ENCODE data around the gene TMEM132A.
"Not testable (repeated sequence)": the region's sequence is repeated elsewhere in the genome, so short reads cannot be mapped to it uniquely, and the experiment has no call there.

TMEM132A gene

DNA sequence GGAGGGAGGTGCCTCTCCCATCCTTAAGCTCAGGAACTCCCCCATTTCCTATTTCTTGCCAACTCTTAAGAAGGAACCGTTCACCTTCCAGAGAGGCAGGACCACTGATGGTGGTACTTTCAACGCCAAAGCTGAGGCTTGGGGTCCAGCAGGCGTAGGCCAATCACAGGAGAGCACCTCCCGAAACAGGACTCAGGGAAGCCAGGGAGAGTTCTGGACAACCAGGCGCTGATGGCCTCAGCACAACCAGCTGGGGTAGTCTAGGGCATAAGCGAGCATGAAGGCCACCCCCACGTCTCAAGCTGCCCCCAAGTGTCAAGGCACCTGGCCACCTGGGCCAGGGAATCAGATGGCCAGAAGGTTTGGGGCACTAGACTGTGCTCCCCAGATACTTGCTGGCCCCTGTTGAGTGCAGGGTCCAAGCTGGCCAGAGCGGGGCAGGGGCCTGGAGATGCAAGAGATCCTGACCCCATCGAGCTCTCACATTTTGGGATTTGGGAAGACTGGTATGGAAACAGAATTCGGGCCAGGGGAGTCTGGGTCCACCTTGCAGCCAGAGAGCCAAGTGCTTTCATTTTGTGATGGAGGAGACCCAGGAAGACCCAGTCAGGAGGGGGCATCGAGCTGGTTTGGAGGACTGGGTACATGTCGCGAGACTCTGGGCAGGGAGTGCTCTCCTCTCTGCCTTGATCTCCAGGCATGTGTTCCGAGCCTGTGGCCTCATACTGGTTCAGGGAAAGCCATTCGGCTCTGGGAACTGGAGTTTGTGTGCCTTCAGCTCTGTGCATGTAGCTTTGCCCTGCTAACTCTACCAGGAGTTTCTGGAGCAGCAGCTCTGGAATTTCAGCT is 48.1 kb downstream of the TMEM132A start:
- no peak for DNase-seq (ENCODE audit: low read depth)
- TF ChIP-seq POLR2A (IDR thresholded peaks at IDR 0.05; ENCODE audit: extremely low read depth, insufficient read length) (no peak), MYC (IDR thresholded peaks at IDR 0.05; ENCODE audit: low read depth, low read length) (no peak)
- H3K4me3 ChIP-seq (ENCODE audit: low read depth, low read length) = no peak overlapping the region

DNA sequence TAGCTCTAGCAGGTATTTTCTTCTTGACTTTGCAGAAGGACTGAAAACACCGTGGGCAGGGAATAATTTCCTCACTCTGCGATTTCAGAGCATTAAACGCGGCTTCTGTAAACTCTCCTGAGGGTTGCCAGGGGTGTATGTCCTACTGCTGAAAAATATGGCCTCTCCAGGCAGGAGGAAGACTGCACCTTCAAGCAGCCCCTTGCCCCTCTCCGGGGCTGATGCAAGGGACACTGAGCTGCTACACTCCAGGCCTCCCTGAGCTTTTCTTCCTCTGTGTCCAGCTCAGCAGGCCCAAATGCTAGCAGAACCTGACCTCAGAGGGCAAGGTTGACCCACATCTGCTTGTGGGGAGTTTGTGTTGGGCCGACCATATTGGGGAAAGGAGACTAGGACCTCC is 49.4 kb downstream of the TMEM132A start:
- TF ChIP-seq POLR2A (IDR thresholded peaks at IDR 0.05; ENCODE audit: extremely low read depth, insufficient read length) = no peak
- TF ChIP-seq, protein P1, sequence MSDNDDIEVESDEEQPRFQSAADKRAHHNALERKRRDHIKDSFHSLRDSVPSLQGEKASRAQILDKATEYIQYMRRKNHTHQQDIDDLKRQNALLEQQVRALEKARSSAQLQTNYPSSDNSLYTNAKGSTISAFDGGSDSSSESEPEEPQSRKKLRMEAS (IDR thresholded peaks at IDR 0.05; ENCODE audit: low read depth, low read length) = no peak
- DNase-seq (ENCODE audit: low read depth) = no peak
- no peak overlapping the region for H3K4me3 ChIP-seq (ENCODE audit: low read depth, low read length)

DNA sequence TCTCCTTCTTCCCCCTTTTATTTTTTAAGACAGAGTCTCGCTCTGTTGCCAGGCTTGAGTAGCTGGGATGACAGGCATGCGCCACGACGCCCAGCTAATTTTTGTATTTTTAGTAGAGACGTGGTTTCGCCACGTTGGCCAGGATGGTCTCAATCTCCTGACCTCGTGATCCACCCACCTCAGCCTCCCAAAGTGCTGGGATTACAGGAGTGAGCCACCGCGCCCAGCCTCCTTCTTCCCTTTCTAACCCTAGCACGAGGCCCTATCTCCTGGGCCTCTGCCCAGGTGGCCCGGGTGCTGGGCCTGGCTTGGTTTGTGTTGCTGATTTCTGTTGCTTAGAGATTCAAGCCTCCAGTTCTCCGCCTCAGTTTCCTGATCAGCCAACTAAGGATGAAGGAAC is 50.1 kb downstream of the TMEM132A start:
- H3K4me3 ChIP-seq (ENCODE audit: low read depth, low read length); DNase-seq (ENCODE audit: low read depth): not testable (repeated sequence)

DNA sequence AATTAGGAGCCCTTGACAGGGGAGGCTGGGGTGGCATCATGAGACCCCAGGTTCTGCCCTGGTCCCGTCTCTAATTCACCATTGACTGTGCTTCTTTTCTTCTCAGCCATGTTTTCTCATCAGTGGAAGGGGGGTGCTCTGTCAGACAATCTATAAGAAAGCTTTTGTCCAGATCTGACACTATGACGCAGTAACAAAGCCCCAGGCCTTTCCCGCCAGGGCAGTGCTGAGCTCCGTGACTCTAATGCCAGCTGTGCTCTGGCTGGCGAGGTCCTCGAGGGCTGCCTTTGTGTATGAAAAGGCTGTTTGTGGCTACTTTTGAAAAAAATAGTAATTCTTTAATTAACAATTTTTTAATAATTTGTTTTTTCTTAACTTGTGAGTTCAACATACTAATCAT is 50.5 kb downstream of the TMEM132A start:
- H3K4me3 ChIP-seq (ENCODE audit: low read depth, low read length) = no peak overlapping the region
- TF ChIP-seq MYC (IDR thresholded peaks at IDR 0.05; ENCODE audit: low read depth, low read length) (no peak), POLR2A (IDR thresholded peaks at IDR 0.05; ENCODE audit: extremely low read depth, insufficient read length) (no peak)
- TF ChIP-seq, protein P2, sequence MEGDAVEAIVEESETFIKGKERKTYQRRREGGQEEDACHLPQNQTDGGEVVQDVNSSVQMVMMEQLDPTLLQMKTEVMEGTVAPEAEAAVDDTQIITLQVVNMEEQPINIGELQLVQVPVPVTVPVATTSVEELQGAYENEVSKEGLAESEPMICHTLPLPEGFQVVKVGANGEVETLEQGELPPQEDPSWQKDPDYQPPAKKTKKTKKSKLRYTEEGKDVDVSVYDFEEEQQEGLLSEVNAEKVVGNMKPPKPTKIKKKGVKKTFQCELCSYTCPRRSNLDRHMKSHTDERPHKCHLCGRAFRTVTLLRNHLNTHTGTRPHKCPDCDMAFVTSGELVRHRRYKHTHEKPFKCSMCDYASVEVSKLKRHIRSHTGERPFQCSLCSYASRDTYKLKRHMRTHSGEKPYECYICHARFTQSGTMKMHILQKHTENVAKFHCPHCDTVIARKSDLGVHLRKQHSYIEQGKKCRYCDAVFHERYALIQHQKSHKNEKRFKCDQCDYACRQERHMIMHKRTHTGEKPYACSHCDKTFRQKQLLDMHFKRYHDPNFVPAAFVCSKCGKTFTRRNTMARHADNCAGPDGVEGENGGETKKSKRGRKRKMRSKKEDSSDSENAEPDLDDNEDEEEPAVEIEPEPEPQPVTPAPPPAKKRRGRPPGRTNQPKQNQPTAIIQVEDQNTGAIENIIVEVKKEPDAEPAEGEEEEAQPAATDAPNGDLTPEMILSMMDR (IDR thresholded peaks at IDR 0.05; ENCODE audit: low read depth, low read length) = no peak
- TF ChIP-seq, protein P1 (IDR thresholded peaks at IDR 0.05; ENCODE audit: low read depth, low read length) = no peak
- DNase-seq (ENCODE audit: low read depth) = no peak

DNA sequence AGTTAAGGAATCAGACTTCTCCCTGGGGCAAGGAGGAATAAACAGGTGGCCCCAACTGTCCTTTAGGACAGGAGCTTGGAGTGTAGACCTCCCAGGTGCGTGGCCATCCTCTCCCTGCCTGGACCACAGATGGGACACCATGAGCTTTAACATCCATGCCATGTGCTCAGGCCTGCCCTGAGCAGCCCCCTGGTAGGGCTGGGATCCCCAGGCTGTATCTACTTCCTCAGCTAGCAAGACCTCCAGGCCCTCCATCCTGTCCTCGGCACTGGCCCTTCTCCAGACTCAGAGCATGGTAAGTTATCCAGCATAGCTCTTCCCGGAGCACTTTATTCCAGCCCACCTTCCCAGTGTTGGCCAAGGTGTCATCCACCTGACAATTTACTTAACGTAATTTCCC is 53.0 kb downstream of the TMEM132A start:
- TF ChIP-seq POLR2A (IDR thresholded peaks at IDR 0.05; ENCODE audit: extremely low read depth, insufficient read length) = no peak
- no peak for TF ChIP-seq MYC (IDR thresholded peaks at IDR 0.05; ENCODE audit: low read depth, low read length)
- TF ChIP-seq, protein P1 (IDR thresholded peaks at IDR 0.05; ENCODE audit: low read depth, low read length) = no peak
- TF ChIP-seq, protein P2 (IDR thresholded peaks at IDR 0.05; ENCODE audit: low read depth, low read length) = no peak
- DNase-seq (ENCODE audit: low read depth) = no peak
- no peak overlapping the region for H3K4me3 ChIP-seq (ENCODE audit: low read depth, low read length)

DNA sequence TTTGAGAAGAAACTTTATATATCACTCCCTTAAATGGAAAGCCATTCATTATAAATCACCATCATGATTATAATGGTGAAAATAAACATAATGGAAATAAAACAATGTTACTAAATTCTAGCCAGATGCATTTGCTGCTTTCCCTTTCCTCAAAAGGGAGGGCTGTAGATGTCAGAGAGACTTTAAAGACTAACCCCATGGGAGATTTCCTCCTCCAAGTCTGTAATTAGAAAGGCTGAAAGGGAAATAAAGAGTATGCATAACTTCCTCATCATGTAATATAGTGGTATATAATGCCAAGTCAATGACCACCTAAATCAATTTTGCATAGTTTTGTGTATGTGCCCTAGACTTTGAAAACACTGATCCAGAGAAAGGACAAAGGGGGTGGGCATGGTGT is 53.6 kb downstream of the TMEM132A start:
- H3K4me3 ChIP-seq (ENCODE audit: low read depth, low read length) = no peak overlapping the region
- peak; percentile 76 for DNase-seq (ENCODE audit: low read depth)
- TF ChIP-seq, protein P1 (IDR thresholded peaks at IDR 0.05; ENCODE audit: low read depth, low read length) = no peak
- TF ChIP-seq MYC (IDR thresholded peaks at IDR 0.05; ENCODE audit: low read depth, low read length) (no peak), POLR2A (IDR thresholded peaks at IDR 0.05; ENCODE audit: extremely low read depth, insufficient read length) (no peak)
- TF ChIP-seq, protein P2 (IDR thresholded peaks at IDR 0.05; ENCODE audit: low read depth, low read length) = no peak

DNA sequence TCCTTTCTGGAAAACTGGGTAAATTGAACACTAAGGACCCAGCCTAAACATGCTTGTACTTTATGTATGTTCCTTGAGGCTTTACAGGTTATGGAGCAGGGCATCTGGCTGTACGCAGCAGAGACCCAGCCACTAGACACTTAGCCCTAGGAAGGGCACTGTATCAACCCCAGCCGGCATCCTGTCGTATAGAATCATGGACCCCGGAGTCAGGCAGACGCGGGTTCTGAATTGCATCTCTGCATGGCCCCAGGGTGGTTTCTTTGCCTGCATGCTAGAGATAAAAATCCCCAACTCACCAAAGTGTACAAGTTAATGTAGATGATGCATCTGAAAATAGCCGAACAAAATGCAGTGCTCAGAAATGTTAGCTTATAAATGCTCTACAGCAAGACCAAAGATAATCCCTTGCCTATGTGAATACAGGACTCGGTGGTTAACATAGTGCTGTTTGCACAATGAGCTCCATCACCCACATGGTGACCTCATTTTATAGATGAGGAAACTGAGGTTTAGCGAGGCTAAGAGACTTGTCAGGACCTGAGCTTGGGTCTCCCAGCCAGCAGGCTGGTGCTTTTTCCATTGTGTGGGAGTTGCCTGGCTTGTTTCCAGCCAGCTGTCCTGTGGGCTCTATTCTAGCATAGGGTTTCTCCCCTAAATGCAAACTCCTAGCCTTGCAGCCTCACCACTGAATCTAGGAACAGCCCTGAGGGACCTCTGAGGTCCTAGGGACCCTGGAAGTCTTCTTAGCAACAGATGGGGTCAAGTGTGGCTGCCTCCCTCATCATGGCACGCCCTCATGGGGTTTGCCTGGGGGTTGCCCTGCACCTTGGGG is 54.5 kb downstream of the TMEM132A start:
- H3K4me3 ChIP-seq (ENCODE audit: low read depth, low read length) = no peak overlapping the region
- TF ChIP-seq POLR2A (IDR thresholded peaks at IDR 0.05; ENCODE audit: extremely low read depth, insufficient read length) (no peak), MYC (IDR thresholded peaks at IDR 0.05; ENCODE audit: low read depth, low read length) (peak; percentile 61)
- TF ChIP-seq, protein P1 (IDR thresholded peaks at IDR 0.05; ENCODE audit: low read depth, low read length) = peak; percentile 58
- DNase-seq (ENCODE audit: low read depth) = peak; percentile 98

Data from NB4 (cell line).